ENCODE results near the gene MYADML2.
"Not testable (repeated sequence)": the region's sequence is repeated elsewhere in the genome, so short reads cannot be mapped to it uniquely, and the experiment has no call there.

Gene MYADML2

DNA sequence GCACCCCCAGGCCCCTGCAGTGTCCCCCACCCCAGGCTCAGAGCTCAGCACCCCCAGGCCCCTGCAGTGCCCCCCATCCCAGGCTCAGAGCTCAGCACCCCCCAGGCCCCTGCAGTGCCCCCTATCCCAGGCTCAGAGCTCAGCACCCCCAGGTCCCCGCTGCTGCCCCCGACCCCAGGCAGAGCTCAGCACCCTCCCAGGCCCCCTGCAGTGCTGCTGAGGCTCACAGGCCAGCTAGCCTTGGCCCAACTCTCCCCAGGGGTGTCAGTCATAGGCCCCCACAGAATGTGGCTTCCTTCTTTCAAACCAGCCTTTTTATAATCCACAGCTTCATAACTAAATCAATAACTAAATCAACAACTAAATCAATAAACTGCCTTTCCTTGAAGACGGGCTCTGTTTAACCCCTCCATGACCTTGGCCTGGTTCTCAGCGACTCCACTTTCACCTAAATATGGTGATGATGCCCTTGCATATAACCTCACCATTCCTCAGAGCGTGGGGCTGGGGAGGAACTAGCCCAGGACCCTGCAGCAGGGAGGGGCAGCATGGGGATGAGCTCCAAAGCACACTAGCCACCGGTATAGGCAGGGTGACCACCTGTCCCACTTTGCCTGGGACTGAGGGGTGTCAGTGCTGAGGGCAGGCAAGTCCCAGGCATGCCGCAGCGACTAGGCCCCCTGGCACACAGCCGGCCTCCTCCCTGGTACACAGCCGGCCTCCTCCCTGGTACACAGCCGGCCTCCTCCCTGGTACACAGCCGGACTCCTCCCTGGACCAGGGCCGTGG is 8.9 kb upstream of the MYADML2 start:
- Histone ChIP-seq H3K79me2 (ENCODE audit: control insufficient read depth, insufficient read depth, low read length, unreplicated experiment) (no peaks in the 10 kb centered on the region), H2AFZ (ENCODE audit: low read length, unreplicated experiment) (no peak overlapping the region), H3K36me3 (ENCODE audit: insufficient read depth, low read length) (no peaks in the 10 kb centered on the region), H3K4me3 (ENCODE audit: low read depth, low read length) (no peak overlapping the region), H3K4me1 (ENCODE audit: control insufficient read depth, insufficient read depth, low read length, unreplicated experiment) (no peaks in the 10 kb centered on the region), H3K27me3 (ENCODE audit: insufficient read depth, low read length) (peaks cover 28% of the 10 kb centered on the region), H3K27ac (ENCODE audit: low read depth, low read length) (no peak overlapping the region)

DNA sequence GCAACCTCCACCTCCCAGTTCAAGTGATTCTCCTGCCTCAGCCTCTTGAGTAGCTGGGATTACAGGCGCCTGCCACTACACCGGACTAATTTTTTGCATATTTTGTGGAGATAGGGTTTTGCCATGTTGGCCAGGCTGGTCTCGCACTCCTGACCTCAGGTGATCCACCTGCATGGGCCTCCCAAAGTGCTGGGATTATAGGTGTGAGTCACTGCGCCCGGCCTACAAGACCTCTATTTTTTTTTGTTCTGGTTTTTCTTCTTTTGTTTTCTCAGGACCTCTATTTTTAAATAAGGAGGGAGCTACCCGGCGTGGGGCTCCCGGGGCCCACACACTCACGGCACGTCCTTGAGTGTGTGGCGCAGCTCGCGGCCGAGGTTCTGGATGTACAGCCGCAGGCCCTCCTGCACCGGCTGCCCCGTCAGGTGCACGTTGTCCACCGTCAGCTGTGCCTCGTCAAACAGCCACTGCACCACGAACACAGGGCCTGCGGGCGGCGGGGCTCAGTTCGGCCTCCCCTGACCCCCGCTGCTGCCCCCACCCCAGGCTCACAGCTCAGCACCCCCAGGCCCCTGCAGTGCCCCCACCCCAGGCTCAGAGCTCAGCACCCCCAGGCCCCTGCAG is 8.1 kb upstream of the MYADML2 start:
- peaks cover 22% of the 10 kb centered on the region for H3K27me3 ChIP-seq (ENCODE audit: insufficient read depth, low read length)
- no peak overlapping the region for H3K27ac ChIP-seq (ENCODE audit: low read depth, low read length)
- no peak overlapping the region for H2AFZ ChIP-seq (ENCODE audit: low read length, unreplicated experiment)
- no peaks in the 10 kb centered on the region for H3K79me2 ChIP-seq (ENCODE audit: control insufficient read depth, insufficient read depth, low read length, unreplicated experiment)
- no peak overlapping the region for H3K4me3 ChIP-seq (ENCODE audit: low read depth, low read length)
- no peaks in the 10 kb centered on the region for H3K36me3 ChIP-seq (ENCODE audit: insufficient read depth, low read length)
- no peaks in the 10 kb centered on the region for H3K4me1 ChIP-seq (ENCODE audit: control insufficient read depth, insufficient read depth, low read length, unreplicated experiment)

DNA sequence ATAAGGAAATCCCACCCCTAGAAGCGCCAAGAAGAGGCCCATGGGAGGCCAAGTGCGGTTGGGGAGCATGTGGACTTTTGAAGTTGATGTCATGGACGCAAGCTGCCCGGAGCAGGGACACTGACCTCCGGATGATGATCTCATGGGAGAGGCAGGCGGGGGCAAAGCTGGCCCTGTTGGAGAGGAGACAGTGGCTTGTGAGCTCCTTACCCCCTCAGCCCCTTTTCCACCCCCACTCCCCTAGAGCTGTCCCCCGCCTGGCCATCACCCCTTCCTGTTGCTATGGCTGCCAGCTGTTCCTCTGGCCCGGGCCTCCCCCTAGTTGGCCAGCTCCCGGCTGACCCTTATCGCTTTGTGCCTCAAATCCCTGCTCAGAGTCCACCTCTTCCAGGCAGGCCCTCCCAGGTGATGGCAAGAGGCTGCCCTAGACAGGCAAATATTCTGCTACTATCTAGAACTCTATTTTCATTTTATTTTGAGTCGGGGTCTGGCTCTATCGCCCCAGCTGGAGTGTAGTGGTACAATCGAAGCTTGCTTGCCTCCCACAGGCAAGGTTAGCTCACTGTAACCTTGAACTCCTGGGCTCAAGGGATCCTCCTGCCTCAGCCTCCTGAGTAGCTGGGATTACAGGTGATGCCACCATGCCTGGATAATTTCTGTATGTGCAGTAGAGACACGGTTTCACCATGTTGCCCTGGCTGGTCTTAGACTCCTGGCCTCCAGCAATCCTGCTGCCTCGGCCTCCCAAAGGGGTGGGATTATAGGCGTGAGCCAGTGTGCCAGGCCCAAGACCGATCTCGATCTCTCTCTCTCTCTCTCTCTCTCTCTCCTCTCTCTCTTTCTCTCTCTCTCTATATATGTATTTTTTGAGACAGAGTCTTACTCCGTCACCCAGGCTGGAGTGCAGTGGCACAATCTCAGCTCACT is 7.4 kb upstream of the MYADML2 start:
- no peak overlapping the region for H2AFZ ChIP-seq (ENCODE audit: low read length, unreplicated experiment)
- no peak overlapping the region for H3K27ac ChIP-seq (ENCODE audit: low read depth, low read length)
- H3K4me3 ChIP-seq (ENCODE audit: low read depth, low read length), result no peak overlapping the region
- H3K27me3 ChIP-seq (ENCODE audit: insufficient read depth, low read length), result peaks cover 16% of the 10 kb centered on the region
- H3K4me1 ChIP-seq (ENCODE audit: control insufficient read depth, insufficient read depth, low read length, unreplicated experiment), result no peaks in the 10 kb centered on the region
- H3K36me3 ChIP-seq (ENCODE audit: insufficient read depth, low read length), result no peaks in the 10 kb centered on the region
- H3K79me2 ChIP-seq (ENCODE audit: control insufficient read depth, insufficient read depth, low read length, unreplicated experiment), result no peaks in the 10 kb centered on the region

DNA sequence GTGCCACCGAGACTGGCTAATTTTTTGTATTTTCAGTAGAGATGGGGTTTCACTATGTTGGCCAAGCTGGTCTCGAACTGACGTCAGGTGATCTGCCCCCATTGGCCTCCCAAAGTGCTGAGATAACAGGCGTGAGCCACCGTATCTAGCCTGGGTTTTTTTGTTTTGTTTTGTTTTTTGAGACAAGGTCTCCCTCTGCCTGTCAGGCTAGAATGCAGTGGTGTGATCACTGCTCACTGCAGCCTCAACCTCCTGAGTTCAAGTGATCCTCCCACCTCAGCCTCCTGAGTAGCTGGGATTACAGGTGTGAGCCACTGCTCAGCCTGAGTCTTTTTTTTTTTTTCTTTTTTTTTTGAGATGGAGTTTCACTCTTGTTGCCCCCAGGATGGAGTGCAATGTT is 6.4 kb upstream of the MYADML2 start:
- H3K4me1 ChIP-seq (ENCODE audit: control insufficient read depth, insufficient read depth, low read length, unreplicated experiment); H3K27me3 ChIP-seq (ENCODE audit: insufficient read depth, low read length); H2AFZ ChIP-seq (ENCODE audit: low read length, unreplicated experiment); H3K4me3 ChIP-seq (ENCODE audit: low read depth, low read length); H3K27ac ChIP-seq (ENCODE audit: low read depth, low read length); H3K36me3 ChIP-seq (ENCODE audit: insufficient read depth, low read length); H3K79me2 ChIP-seq (ENCODE audit: control insufficient read depth, insufficient read depth, low read length, unreplicated experiment): not testable (repeated sequence)

DNA sequence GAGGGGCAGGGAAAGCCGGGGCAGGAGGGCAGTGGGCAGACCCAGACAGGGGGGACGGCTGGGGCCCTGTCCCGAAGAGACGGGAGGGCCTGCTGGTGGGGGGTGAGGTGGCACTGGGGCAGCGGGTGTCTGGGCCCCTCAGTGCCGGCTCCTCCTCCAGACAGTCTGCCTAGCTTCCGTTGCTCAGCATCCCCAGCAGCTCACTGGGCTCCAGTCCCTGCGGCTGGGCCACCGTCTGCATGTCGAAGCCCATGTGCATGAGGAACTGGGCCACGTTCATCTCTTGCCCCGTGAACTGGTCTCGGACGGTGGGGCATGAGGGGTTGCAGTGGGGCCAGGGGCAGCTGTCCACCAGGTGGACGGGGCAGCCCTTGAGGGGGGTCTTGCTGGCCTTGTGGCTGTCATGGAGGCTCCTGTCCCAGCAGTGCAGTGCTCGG is 5.8 kb upstream of the MYADML2 start:
- H3K4me3 ChIP-seq (ENCODE audit: low read depth, low read length), result no peak overlapping the region
- H3K4me1 ChIP-seq (ENCODE audit: control insufficient read depth, insufficient read depth, low read length, unreplicated experiment), result no peaks in the 10 kb centered on the region
- 0 out of 2 replicates have a peak, but pooled peaks cover under 1% of the 10 kb centered on the region for H3K27me3 ChIP-seq (ENCODE audit: insufficient read depth, low read length)
- no peak overlapping the region for H2AFZ ChIP-seq (ENCODE audit: low read length, unreplicated experiment)
- H3K79me2 ChIP-seq (ENCODE audit: control insufficient read depth, insufficient read depth, low read length, unreplicated experiment), result no peaks in the 10 kb centered on the region
- H3K27ac ChIP-seq (ENCODE audit: low read depth, low read length), result no peak overlapping the region
- no peaks in the 10 kb centered on the region for H3K36me3 ChIP-seq (ENCODE audit: insufficient read depth, low read length)

DNA sequence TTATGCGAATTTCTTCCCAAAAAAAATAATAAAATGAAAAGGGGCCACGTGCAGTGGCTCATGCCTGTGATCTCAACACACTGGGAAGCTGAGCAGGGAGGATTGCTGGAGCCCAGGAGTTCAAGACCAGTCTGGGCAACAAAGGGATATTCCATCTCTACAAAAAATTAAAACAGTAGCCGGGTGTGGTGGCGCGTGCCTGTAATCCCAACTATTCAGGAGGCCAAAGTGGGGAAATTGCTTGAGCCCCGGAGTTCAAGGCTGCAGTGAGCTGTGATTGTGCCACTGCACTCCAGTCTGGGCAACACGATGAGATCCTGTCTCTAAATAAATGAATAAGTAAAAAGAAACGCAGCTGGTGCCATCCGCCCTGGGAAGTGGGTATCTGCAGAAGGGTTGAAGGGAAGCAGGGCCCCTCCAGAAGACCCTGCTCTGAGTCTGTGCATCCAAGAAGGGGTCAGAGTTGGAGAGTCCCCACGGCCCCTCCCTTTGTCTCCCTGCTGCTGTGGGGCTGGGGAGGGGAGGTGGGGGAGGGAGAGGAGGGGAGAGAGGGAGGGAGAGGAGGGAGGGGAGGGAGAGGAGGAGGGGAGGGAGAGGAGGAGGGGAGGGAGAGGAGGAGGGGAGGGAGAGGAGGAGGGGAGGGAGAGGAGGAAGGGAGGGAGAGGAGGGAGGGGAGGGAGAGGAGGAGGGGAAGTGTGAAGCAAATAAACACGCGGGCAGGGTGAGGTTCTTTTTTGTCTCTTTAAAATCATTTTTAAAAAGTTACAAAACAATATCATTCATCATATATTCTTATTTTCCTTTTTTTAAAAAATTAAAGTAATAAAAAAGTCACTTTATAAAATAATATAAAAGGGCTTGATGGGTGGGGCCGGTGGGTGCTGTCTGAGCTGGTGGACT is 5.0 kb upstream of the MYADML2 start:
- Histone ChIP-seq H2AFZ (ENCODE audit: low read length, unreplicated experiment) (no peak overlapping the region), H3K27ac (ENCODE audit: low read depth, low read length) (no peak overlapping the region)

DNA sequence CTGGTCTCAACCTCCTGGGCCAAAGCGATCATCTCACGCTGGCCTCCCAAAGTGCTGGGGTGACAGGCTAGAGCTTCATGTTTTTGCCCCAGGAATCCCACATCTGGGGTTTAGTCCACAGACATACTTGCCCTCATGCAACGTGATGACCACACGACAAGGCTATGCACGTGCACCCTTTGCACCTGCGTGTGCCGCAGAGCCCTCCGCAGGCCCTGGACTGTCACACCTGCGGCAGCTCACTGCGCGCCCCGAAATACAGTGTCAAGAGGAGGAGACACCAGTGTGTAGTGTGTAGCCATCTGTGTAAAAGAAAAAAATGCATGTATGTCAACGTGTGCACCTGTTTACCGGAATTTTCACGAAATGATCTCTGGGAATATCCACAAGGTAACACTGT is 3.5 kb upstream of the MYADML2 start:
- no peaks in the 10 kb centered on the region for H3K27me3 ChIP-seq (ENCODE audit: insufficient read depth, low read length)
- no peaks in the 10 kb centered on the region for H3K79me2 ChIP-seq (ENCODE audit: control insufficient read depth, insufficient read depth, low read length, unreplicated experiment)
- H3K27ac ChIP-seq (ENCODE audit: low read depth, low read length), result no peak overlapping the region
- H3K4me3 ChIP-seq (ENCODE audit: low read depth, low read length), result no peak overlapping the region
- H3K4me1 ChIP-seq (ENCODE audit: control insufficient read depth, insufficient read depth, low read length, unreplicated experiment), result no peaks in the 10 kb centered on the region
- no peaks in the 10 kb centered on the region for H3K36me3 ChIP-seq (ENCODE audit: insufficient read depth, low read length)
- H2AFZ ChIP-seq (ENCODE audit: low read length, unreplicated experiment), result no peak overlapping the region

More for the DNA sequence above, 5.0 kb upstream of the MYADML2 start:
- Histone ChIP-seq H3K79me2 (ENCODE audit: control insufficient read depth, insufficient read depth, low read length, unreplicated experiment) (no peaks in the 10 kb centered on the region), H3K27me3 (ENCODE audit: insufficient read depth, low read length) (no peaks in the 10 kb centered on the region), H3K4me1 (ENCODE audit: control insufficient read depth, insufficient read depth, low read length, unreplicated experiment) (no peaks in the 10 kb centered on the region), H3K4me3 (ENCODE audit: low read depth, low read length) (no peak overlapping the region), H3K36me3 (ENCODE audit: insufficient read depth, low read length) (no peaks in the 10 kb centered on the region)

DNA sequence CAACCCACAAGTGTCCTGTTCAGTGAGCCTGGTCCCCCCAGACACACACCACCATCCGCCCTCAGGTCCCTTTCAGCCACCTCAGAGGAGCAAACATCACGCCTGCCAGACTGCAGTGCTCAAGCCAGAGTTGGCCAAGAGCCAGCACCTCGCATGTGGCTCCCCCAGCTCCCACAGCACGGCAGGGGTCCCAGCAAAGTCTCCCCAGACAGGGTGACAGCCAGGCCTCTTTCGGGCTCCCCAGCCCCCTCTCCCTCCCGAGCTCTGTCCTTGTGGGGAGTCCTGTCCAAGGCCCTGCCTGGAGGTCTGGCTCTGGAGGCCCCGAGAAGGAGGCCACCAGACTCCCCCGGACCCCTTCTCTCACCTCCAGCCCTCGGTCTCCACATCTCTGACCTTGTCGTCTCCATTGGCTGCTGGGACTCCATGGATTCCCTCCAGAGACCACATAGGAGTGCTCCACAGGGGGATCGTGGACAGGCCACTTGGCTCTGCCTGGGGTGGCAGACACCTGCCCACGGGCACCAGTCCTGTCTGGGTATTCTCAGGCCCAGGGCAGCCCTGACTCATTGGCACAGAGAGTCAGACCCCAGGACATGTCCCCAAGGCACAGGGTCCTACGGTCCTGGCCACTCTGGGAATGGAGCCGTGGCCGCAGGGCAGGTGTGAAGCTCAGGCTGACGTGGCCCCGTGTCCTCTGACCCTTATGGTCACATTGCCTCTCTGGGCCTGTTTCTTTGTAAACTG is 1.8 kb upstream of the MYADML2 start:
- no peaks in the 10 kb centered on the region for H3K4me1 ChIP-seq (ENCODE audit: control insufficient read depth, insufficient read depth, low read length, unreplicated experiment)
- H3K79me2 ChIP-seq (ENCODE audit: control insufficient read depth, insufficient read depth, low read length, unreplicated experiment), result no peaks in the 10 kb centered on the region
- no peaks in the 10 kb centered on the region for H3K36me3 ChIP-seq (ENCODE audit: insufficient read depth, low read length)
- no peak overlapping the region for H2AFZ ChIP-seq (ENCODE audit: low read length, unreplicated experiment)
- no peak overlapping the region for H3K27ac ChIP-seq (ENCODE audit: low read depth, low read length)
- H3K4me3 ChIP-seq (ENCODE audit: low read depth, low read length), result no peak overlapping the region
- H3K27me3 ChIP-seq (ENCODE audit: insufficient read depth, low read length), result no peaks in the 10 kb centered on the region

DNA sequence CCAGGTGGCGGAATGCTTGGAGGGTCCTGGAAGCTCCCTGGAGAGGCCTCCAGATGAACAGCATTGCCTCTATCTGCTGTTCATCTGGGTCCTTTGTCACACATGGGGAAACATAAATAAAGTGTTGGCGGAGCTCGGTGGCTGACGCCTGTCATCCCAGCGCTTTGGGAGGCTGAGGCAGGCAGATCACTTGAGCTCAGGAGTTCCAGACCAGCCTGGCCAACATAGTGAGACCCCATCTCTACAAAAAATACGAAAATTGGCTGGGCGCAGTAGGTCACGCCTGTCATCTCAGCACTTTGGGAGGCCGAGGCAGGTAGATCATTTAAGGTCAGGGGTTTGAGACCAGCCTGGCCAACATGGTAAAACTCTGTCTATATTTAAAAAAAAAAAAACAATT is 2.2 kb downstream of the MYADML2 start:
- no peaks in the 10 kb centered on the region for H3K4me1 ChIP-seq (ENCODE audit: control insufficient read depth, insufficient read depth, low read length, unreplicated experiment)
- no peak overlapping the region for H3K4me3 ChIP-seq (ENCODE audit: low read depth, low read length)
- H3K27ac ChIP-seq (ENCODE audit: low read depth, low read length), result no peak overlapping the region
- no peak overlapping the region for H2AFZ ChIP-seq (ENCODE audit: low read length, unreplicated experiment)
- no peaks in the 10 kb centered on the region for H3K79me2 ChIP-seq (ENCODE audit: control insufficient read depth, insufficient read depth, low read length, unreplicated experiment)
- no peaks in the 10 kb centered on the region for H3K27me3 ChIP-seq (ENCODE audit: insufficient read depth, low read length)
- H3K36me3 ChIP-seq (ENCODE audit: insufficient read depth, low read length), result no peaks in the 10 kb centered on the region

All from ACC112 (cell line).